ENCODE measurements around the gene DDIT4.

DNA sequence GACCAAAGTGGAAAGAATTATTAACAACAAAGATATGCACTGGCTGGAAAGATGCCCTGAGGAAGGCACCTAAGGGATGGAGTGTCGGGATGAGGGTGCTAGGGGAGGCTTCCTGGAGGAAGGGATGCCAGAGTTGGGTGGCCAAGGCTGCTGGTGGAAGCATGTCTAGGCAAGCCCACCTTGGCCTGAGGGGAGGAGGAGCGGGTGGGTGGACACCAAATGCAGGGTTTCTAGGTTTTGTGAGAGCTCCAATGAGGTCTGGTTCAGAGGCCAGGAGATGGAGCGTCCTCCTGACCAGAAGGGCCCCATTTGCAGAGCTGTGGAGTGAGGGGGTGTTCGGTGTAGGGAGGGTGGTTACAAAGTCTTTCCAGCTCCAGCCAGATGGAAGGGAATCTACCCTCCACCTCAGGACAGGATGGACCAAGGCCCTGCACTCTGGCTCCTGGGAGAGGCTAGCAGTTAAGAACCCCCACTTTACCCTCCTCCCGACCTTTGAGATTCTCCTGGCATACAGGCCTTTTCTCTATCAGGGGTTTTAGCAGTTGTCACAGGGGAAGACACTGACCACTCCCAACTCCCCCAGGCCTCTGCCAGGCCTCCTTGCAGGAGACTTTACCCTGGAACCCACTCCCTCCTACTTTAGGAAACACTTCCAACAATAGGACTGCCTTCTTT, 3.0 kb upstream of the DDIT4 start:
- TF ChIP-seq, protein P1, sequence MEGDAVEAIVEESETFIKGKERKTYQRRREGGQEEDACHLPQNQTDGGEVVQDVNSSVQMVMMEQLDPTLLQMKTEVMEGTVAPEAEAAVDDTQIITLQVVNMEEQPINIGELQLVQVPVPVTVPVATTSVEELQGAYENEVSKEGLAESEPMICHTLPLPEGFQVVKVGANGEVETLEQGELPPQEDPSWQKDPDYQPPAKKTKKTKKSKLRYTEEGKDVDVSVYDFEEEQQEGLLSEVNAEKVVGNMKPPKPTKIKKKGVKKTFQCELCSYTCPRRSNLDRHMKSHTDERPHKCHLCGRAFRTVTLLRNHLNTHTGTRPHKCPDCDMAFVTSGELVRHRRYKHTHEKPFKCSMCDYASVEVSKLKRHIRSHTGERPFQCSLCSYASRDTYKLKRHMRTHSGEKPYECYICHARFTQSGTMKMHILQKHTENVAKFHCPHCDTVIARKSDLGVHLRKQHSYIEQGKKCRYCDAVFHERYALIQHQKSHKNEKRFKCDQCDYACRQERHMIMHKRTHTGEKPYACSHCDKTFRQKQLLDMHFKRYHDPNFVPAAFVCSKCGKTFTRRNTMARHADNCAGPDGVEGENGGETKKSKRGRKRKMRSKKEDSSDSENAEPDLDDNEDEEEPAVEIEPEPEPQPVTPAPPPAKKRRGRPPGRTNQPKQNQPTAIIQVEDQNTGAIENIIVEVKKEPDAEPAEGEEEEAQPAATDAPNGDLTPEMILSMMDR (IDR thresholded peaks at IDR 0.05) = no peak
- TF ChIP-seq POLR2A (IDR thresholded peaks at IDR 0.05) = no peak
